Measurements from ENCODE around the gene CLDND1. TPM values are rescaled to one million over a fixed set of nuclear protein-coding genes. Genes with fewer than 3 reads are reported as not detected.

Gene CLDND1
- total and polyA plus RNA-seq, 4 donors, result 21.8 to 55.5 (median 37.1) TPM

DNA sequence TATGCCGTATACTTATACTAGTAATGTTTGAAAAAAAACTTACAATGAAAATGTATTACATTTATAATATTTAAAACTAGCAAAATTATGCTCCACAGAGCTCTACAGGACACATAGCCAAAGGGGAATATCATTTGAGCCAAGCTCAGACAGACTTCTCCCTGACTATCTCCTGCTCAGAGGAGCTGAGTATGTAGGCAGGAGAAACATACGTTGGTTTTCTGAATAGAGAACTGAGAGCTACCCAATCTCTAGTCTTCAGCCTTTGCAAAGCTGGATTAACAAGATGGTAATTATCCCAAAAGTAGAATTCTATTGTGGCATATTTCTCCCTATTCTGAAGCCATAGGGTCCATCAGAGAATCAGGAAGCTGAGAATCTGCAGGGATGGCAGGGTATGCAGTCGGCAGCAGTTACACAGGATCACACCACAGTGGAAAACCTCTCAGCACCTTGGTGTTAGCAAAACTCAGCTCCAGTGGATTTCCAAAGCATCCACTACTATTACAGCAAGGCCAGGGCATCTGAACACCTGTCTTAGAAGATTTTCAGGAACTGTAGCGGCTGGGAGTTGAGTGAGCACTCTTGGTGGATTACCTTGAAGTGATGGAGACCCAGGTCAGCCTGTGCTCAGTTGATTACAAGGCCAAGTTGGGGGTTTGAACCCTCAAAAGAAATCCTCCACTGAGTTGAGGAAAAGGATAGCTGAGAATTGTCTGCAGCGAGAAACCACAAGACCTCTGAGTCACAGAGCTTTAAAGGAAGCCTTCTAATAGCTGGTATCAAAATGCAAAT, 39.2 kb upstream of the CLDND1 start:
- H3K36me3 ChIP-seq (ENCODE audit: control insufficient read depth in 4 of 4, insufficient read depth in 3 of 4, low read depth in 1 of 4, low read length in 3 of 4), result no peaks in the 10 kb centered on the region
- no peaks in the 10 kb centered on the region for H3K4me1 ChIP-seq (ENCODE audit: control insufficient read depth in 4 of 4, insufficient read depth in 4 of 4, low read length in 3 of 4)
- no peak for DNase-seq (ENCODE audit: low spot score)
- TF ChIP-seq, protein P1, sequence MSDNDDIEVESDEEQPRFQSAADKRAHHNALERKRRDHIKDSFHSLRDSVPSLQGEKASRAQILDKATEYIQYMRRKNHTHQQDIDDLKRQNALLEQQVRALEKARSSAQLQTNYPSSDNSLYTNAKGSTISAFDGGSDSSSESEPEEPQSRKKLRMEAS (IDR thresholded peaks at IDR 0.05), result no peak
- TF ChIP-seq EGR1 (IDR thresholded peaks at IDR 0.05; ENCODE audit: low read depth in 2 of 2) (no peak), FOXA2 (IDR thresholded peaks at IDR 0.05) (no peak), TAF1 (conservative IDR thresholded peaks at IDR 0.05) (no peak), HNF4G (IDR thresholded peaks at IDR 0.05) (no peak), HNF4A (conservative IDR thresholded peaks at IDR 0.05) (no peak), RXRA (IDR thresholded peaks at IDR 0.05) (no peak), GABPA (IDR thresholded peaks at IDR 0.05 in 1 of 2, conservative IDR thresholded peaks at IDR 0.05 in 1 of 2) (no peak), SP1 (IDR thresholded peaks at IDR 0.05) (no peak)
- TF ChIP-seq, protein P2, sequence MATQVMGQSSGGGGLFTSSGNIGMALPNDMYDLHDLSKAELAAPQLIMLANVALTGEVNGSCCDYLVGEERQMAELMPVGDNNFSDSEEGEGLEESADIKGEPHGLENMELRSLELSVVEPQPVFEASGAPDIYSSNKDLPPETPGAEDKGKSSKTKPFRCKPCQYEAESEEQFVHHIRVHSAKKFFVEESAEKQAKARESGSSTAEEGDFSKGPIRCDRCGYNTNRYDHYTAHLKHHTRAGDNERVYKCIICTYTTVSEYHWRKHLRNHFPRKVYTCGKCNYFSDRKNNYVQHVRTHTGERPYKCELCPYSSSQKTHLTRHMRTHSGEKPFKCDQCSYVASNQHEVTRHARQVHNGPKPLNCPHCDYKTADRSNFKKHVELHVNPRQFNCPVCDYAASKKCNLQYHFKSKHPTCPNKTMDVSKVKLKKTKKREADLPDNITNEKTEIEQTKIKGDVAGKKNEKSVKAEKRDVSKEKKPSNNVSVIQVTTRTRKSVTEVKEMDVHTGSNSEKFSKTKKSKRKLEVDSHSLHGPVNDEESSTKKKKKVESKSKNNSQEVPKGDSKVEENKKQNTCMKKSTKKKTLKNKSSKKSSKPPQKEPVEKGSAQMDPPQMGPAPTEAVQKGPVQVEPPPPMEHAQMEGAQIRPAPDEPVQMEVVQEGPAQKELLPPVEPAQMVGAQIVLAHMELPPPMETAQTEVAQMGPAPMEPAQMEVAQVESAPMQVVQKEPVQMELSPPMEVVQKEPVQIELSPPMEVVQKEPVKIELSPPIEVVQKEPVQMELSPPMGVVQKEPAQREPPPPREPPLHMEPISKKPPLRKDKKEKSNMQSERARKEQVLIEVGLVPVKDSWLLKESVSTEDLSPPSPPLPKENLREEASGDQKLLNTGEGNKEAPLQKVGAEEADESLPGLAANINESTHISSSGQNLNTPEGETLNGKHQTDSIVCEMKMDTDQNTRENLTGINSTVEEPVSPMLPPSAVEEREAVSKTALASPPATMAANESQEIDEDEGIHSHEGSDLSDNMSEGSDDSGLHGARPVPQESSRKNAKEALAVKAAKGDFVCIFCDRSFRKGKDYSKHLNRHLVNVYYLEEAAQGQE (IDR thresholded peaks at IDR 0.05), result no peak
- TF ChIP-seq, protein P3, sequence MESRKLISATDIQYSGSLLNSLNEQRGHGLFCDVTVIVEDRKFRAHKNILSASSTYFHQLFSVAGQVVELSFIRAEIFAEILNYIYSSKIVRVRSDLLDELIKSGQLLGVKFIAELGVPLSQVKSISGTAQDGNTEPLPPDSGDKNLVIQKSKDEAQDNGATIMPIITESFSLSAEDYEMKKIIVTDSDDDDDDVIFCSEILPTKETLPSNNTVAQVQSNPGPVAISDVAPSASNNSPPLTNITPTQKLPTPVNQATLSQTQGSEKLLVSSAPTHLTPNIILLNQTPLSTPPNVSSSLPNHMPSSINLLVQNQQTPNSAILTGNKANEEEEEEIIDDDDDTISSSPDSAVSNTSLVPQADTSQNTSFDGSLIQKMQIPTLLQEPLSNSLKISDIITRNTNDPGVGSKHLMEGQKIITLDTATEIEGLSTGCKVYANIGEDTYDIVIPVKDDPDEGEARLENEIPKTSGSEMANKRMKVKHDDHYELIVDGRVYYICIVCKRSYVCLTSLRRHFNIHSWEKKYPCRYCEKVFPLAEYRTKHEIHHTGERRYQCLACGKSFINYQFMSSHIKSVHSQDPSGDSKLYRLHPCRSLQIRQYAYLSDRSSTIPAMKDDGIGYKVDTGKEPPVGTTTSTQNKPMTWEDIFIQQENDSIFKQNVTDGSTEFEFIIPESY (IDR thresholded peaks at IDR 0.05), result no peak
- TF ChIP-seq, protein P4, sequence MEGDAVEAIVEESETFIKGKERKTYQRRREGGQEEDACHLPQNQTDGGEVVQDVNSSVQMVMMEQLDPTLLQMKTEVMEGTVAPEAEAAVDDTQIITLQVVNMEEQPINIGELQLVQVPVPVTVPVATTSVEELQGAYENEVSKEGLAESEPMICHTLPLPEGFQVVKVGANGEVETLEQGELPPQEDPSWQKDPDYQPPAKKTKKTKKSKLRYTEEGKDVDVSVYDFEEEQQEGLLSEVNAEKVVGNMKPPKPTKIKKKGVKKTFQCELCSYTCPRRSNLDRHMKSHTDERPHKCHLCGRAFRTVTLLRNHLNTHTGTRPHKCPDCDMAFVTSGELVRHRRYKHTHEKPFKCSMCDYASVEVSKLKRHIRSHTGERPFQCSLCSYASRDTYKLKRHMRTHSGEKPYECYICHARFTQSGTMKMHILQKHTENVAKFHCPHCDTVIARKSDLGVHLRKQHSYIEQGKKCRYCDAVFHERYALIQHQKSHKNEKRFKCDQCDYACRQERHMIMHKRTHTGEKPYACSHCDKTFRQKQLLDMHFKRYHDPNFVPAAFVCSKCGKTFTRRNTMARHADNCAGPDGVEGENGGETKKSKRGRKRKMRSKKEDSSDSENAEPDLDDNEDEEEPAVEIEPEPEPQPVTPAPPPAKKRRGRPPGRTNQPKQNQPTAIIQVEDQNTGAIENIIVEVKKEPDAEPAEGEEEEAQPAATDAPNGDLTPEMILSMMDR (IDR thresholded peaks at IDR 0.05; ENCODE audit: low read depth, low read length, missing input control), result no peak
- TF ChIP-seq, protein P5, sequence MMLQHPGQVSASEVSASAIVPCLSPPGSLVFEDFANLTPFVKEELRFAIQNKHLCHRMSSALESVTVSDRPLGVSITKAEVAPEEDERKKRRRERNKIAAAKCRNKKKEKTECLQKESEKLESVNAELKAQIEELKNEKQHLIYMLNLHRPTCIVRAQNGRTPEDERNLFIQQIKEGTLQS (IDR thresholded peaks at IDR 0.05), result no peak
- 82% methylated on average over 5 of the region's 5 CpGs for WGBS
- H3K27ac ChIP-seq (ENCODE audit: low read depth in 1 of 2, low read length in 2 of 2), result no peak overlapping the region
- no peaks in the 10 kb centered on the region for H3K27me3 ChIP-seq (ENCODE audit: control insufficient read depth in 4 of 4, insufficient read depth in 4 of 4, low read length in 3 of 4)
- no peak overlapping the region for H3K9ac ChIP-seq (ENCODE audit: low read depth in 1 of 2, low read length in 2 of 2)
- H3K4me3 ChIP-seq (ENCODE audit: low read depth in 1 of 3, low read length in 3 of 3), result no peak overlapping the region
- H3K9me3 ChIP-seq (ENCODE audit: control insufficient read depth in 4 of 4, low read length in 3 of 4), result no peaks in the 10 kb centered on the region

DNA sequence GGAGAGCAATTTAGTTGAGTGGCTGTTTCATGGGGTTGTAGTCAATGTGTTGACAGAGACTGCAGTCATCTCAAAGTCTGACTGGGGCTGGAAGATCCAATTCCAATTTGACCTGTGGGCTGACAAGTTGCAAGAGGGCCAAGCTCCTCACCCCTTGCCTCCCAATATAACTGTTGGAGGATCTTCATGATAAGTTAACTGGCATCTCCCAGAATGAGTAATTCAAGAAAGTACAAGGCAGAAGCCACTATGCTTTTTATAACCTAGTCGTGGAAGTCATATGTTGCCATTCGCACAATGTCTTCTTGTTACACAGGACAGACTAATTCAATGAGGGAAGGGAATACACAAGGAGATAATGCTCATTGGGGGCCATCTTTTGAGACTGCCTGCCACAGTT, 38.2 kb upstream of the CLDND1 start:
- 93% methylated on average over 2 of the region's 2 CpGs for WGBS
- H3K27ac ChIP-seq (ENCODE audit: low read depth in 1 of 2, low read length in 2 of 2), result no peak overlapping the region
- H3K4me3 ChIP-seq (ENCODE audit: low read depth in 1 of 3, low read length in 3 of 3), result no peak overlapping the region
- no peak for DNase-seq (ENCODE audit: low spot score)
- H3K9ac ChIP-seq (ENCODE audit: low read depth in 1 of 2, low read length in 2 of 2), result no peak overlapping the region
- H3K9me3 ChIP-seq (ENCODE audit: control insufficient read depth in 4 of 4, low read length in 3 of 4), result no peaks in the 10 kb centered on the region
- no peaks in the 10 kb centered on the region for H3K27me3 ChIP-seq (ENCODE audit: control insufficient read depth in 4 of 4, insufficient read depth in 4 of 4, low read length in 3 of 4)
- H3K36me3 ChIP-seq (ENCODE audit: control insufficient read depth in 4 of 4, insufficient read depth in 3 of 4, low read depth in 1 of 4, low read length in 3 of 4), result no peaks in the 10 kb centered on the region
- TF ChIP-seq SP1 (IDR thresholded peaks at IDR 0.05) (no peak), NR2F2 (IDR thresholded peaks at IDR 0.05) (no peak), FOXA1 (IDR thresholded peaks at IDR 0.05) (no peak), JUND (IDR thresholded peaks at IDR 0.05) (no peak), HNF4A (conservative IDR thresholded peaks at IDR 0.05) (no peak), FOXA2 (IDR thresholded peaks at IDR 0.05) (no peak), GABPA (IDR thresholded peaks at IDR 0.05 in 1 of 2, conservative IDR thresholded peaks at IDR 0.05 in 1 of 2) (no peak), TAF1 (conservative IDR thresholded peaks at IDR 0.05) (no peak)
- TF ChIP-seq, protein P3 (IDR thresholded peaks at IDR 0.05), result no peak
- TF ChIP-seq, protein P2 (IDR thresholded peaks at IDR 0.05), result no peak
- no peaks in the 10 kb centered on the region for H3K4me1 ChIP-seq (ENCODE audit: control insufficient read depth in 4 of 4, insufficient read depth in 4 of 4, low read length in 3 of 4)

All from liver (tissue), 9 donors.